GM13977 (cell line): Measurements from ENCODE around the gene FRMD4A.

Experiments
- DNase-seq: peaks from one replicate; pipeline ENCODE4 v3.0.0; 2012; ENCODE audit warnings: low spot score
- in situ Hi-C: fragments of 300-500 bp; cut with MboI; formaldehyde crosslinking; loops from one replicate; pipeline ENCODE4 v1.12.0; 2022; ENCODE audit warnings: low sequenced_read_pairs, low pct_unique_long_range_greater_than_20kb, mixed read lengths, inconsistent platforms; ENCODE audit not compliant: unreplicated experiment
- TF ChIP-seq, protein P1 (sequence below): IDR thresholded peaks from 2 replicates; pipeline ENCODE4 v1.5.1; 2012; ENCODE audit warnings: mild to moderate bottlenecking, control low read depth; ENCODE audit not compliant: insufficient read depth; ENCODE audit errors: extremely low read depth, missing control alignments

The FRMD4A gene

GRCh38 chr10:13978533-13979115 lies 352.1 kb downstream of the FRMD4A start:
- in situ Hi-C loops: no loop called here
- DNase-seq: no peak
- TF ChIP-seq, protein P1, sequence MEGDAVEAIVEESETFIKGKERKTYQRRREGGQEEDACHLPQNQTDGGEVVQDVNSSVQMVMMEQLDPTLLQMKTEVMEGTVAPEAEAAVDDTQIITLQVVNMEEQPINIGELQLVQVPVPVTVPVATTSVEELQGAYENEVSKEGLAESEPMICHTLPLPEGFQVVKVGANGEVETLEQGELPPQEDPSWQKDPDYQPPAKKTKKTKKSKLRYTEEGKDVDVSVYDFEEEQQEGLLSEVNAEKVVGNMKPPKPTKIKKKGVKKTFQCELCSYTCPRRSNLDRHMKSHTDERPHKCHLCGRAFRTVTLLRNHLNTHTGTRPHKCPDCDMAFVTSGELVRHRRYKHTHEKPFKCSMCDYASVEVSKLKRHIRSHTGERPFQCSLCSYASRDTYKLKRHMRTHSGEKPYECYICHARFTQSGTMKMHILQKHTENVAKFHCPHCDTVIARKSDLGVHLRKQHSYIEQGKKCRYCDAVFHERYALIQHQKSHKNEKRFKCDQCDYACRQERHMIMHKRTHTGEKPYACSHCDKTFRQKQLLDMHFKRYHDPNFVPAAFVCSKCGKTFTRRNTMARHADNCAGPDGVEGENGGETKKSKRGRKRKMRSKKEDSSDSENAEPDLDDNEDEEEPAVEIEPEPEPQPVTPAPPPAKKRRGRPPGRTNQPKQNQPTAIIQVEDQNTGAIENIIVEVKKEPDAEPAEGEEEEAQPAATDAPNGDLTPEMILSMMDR: no peak

DNA sequence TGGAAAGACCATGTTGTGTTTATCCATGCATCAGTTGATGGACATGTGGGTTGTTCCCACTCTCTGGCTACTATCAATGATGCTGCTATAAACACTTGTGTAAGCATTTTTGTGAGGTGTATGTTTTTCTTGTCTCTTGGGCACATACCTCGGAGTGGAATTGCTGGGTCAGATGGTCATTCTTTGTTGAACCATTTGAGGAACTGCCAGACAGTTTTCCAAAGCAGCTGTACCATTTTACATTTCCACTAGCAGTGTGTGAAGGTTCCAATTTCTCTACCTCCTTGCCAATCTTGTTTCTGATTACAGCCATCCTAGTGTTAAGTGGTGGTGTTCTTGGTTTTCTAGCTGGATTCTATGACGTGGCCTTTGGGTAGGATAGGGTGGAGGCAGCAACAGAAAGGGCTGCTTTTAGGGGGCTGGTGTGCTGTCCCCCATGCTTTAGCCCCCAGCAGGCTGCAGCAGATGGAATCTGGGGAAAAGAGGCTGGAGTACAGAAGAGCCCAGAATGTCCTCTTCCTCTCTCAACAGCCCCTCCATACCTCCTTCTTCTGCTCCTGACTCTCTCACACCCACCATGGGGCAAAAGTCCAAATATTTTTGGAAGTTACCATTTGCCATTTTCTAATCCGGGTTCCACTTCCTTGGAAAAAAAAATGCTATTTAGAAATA lies 352.7 kb downstream of the FRMD4A start:
- DNase-seq: no peak
- in situ Hi-C loops: no loop called here
- TF ChIP-seq, protein P1: no peak

GRCh38 chr10:13973742-13974141 lies 357.0 kb downstream of the FRMD4A start:
- TF ChIP-seq, protein P1: no peak
- DNase-seq: no peak
- in situ Hi-C loops: no loop called here

DNA sequence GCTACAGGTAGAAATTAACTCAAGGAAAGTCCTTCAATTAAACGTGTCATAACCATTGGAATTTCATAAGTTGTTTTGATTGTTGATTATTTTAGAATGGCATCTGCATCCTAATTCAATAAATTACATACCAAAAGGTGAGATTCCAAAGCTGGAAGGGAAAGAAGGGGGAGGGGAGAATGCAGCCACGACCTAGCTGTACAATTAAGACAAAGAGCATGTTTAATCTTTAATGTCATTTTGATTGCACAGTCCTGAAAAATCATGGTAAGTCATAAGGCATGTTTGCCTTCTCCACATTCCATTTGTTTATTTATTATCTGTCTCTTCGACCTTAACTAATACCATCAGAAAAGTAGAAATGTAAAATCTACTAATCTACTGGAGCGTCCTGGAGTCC lies 358.1 kb downstream of the FRMD4A start:
- DNase-seq: no peak
- in situ Hi-C loops: no loop called here
- TF ChIP-seq, protein P1: no peak

- TF ChIP-seq, protein P1: no peak
- in situ Hi-C loops: no loop called here
- no peak for DNase-seq
Observed at GRCh38 chr10:13971601-13972475, 358.9 kb downstream of the FRMD4A start.

DNA sequence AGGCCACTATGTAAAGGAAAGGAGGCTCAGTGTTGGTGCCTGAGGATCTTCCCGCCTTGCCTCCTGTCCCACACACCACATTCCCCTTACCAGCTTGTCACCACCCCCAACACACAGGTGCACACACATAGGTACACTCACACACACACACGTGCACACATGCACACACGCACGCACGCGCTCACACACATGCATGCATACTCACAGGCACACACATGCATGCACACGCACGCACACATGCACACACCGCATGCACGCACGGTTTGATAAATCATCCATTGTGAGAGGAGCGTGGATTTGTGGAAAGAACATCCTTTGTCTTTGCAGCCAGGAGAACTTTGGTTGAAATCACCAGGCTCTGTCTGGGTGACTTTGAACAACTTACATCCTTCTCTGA lies 359.8 kb downstream of the FRMD4A start:
- DNase-seq: no peak
- TF ChIP-seq, protein P1: no peak
- in situ Hi-C loops: no loop called here
